ENCODE data around the gene CCDC32.
A peak's percentile ranks its signal among the peaks of the same experiment; 100 is the strongest.

CCDC32 gene

GRCh38 chr15:40564591-40565332 is at the start of gene CCDC32:
Gene CCDC32, minus strand, starts transcription at chr15:40565042. Its CDS starts 2,027 bp downstream, at chr15:40563015.
- FAIRE-seq (peak; percentile 98), DNase-seq (ENCODE audit: insufficient read length, low spot score) (peak; percentile 97)
- peak; percentile 65 for TF ChIP-seq POLR2A (IDR thresholded peaks at IDR 0.05; ENCODE audit: low read depth, low read length)

GRCh38 chr15:40613080-40613479 is 48.2 kb upstream of the CCDC32 start:
- FAIRE-seq (no peak), DNase-seq (ENCODE audit: insufficient read length, low spot score) (no peak)
- TF ChIP-seq POLR2A (IDR thresholded peaks at IDR 0.05; ENCODE audit: low read depth, low read length): no peak

- DNase-seq (ENCODE audit: insufficient read length, low spot score) (no peak), FAIRE-seq (no peak)
- TF ChIP-seq POLR2A (IDR thresholded peaks at IDR 0.05; ENCODE audit: low read depth, low read length): no peak
Observed at GRCh38 chr15:40603935-40604334, 39.1 kb upstream of the CCDC32 start.

- no peak for TF ChIP-seq POLR2A (IDR thresholded peaks at IDR 0.05; ENCODE audit: low read depth, low read length)
- FAIRE-seq (no peak), DNase-seq (ENCODE audit: insufficient read length, low spot score) (no peak)
Observed at GRCh38 chr15:40600956-40601355, 36.1 kb upstream of the CCDC32 start.

- no peak for DNase-seq (ENCODE audit: insufficient read length, low spot score)
- FAIRE-seq: no peak
- TF ChIP-seq POLR2A (IDR thresholded peaks at IDR 0.05; ENCODE audit: low read depth, low read length): no peak
Observed at GRCh38 chr15:40598672-40599071, 33.8 kb upstream of the CCDC32 start.

GRCh38 chr15:40598126-40598525 is 33.3 kb upstream of the CCDC32 start:
- no peak for TF ChIP-seq POLR2A (IDR thresholded peaks at IDR 0.05; ENCODE audit: low read depth, low read length)
- no peak for DNase-seq (ENCODE audit: insufficient read length, low spot score)
- FAIRE-seq: no peak

GRCh38 chr15:40597024-40597423 is 32.2 kb upstream of the CCDC32 start:
- DNase-seq (ENCODE audit: insufficient read length, low spot score) (no peak), FAIRE-seq (no peak)
- no peak for TF ChIP-seq POLR2A (IDR thresholded peaks at IDR 0.05; ENCODE audit: low read depth, low read length)

- TF ChIP-seq POLR2A (IDR thresholded peaks at IDR 0.05; ENCODE audit: low read depth, low read length): no peak
- DNase-seq (ENCODE audit: insufficient read length, low spot score) (no peak), FAIRE-seq (no peak)
Observed at GRCh38 chr15:40595773-40596172, 30.9 kb upstream of the CCDC32 start.

- DNase-seq (ENCODE audit: insufficient read length, low spot score) (no peak), FAIRE-seq (no peak)
- TF ChIP-seq POLR2A (IDR thresholded peaks at IDR 0.05; ENCODE audit: low read depth, low read length): no peak
Observed at GRCh38 chr15:40595219-40595618, 30.4 kb upstream of the CCDC32 start.

- DNase-seq (ENCODE audit: insufficient read length, low spot score): peak; percentile 35
- no peak for FAIRE-seq
- TF ChIP-seq POLR2A (IDR thresholded peaks at IDR 0.05; ENCODE audit: low read depth, low read length): no peak
Observed at GRCh38 chr15:40594429-40594836, 29.6 kb upstream of the CCDC32 start.

- peak; percentile 66 for TF ChIP-seq POLR2A (IDR thresholded peaks at IDR 0.05; ENCODE audit: low read depth, low read length)
- FAIRE-seq (peak; percentile 55), DNase-seq (ENCODE audit: insufficient read length, low spot score) (peak; percentile 54)
Observed at GRCh38 chr15:40593588-40594428, 29.0 kb upstream of the CCDC32 start, which contains the start of gene KNL1. Gene KNL1, plus strand, starts transcription at chr15:40594249. Its CDS starts 8,683 bp downstream, at chr15:40602932.

GRCh38 chr15:40593165-40593564 is 28.3 kb upstream of the CCDC32 start:
- DNase-seq (ENCODE audit: insufficient read length, low spot score): no peak
- no peak for FAIRE-seq
- no peak for TF ChIP-seq POLR2A (IDR thresholded peaks at IDR 0.05; ENCODE audit: low read depth, low read length)

GRCh38 chr15:40591389-40591788 is 26.5 kb upstream of the CCDC32 start:
- DNase-seq (ENCODE audit: insufficient read length, low spot score): no peak
- FAIRE-seq: no peak
- TF ChIP-seq POLR2A (IDR thresholded peaks at IDR 0.05; ENCODE audit: low read depth, low read length): no peak

- no peak for TF ChIP-seq POLR2A (IDR thresholded peaks at IDR 0.05; ENCODE audit: low read depth, low read length)
- DNase-seq (ENCODE audit: insufficient read length, low spot score): no peak
Observed at GRCh38 chr15:40590667-40591050, 25.8 kb upstream of the CCDC32 start.

More at GRCh38 chr15:40590667-40591050, 25.8 kb upstream of the CCDC32 start:
- no peak for FAIRE-seq

Measured in H54 (cell line).